ENCODE data around the gene KIAA0232.

- no peak for TF ChIP-seq SUZ12 (IDR thresholded peaks at IDR 0.05)
- no peak for TF ChIP-seq FOXA1 (IDR thresholded peaks at IDR 0.05)
- TF ChIP-seq, protein P1, sequence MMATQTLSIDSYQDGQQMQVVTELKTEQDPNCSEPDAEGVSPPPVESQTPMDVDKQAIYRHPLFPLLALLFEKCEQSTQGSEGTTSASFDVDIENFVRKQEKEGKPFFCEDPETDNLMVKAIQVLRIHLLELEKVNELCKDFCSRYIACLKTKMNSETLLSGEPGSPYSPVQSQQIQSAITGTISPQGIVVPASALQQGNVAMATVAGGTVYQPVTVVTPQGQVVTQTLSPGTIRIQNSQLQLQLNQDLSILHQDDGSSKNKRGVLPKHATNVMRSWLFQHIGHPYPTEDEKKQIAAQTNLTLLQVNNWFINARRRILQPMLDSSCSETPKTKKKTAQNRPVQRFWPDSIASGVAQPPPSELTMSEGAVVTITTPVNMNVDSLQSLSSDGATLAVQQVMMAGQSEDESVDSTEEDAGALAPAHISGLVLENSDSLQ (IDR thresholded peaks at IDR 0.05), result no peak
- TF ChIP-seq SP1 (IDR thresholded peaks at IDR 0.05), result no peak
- TF ChIP-seq ELF4 (IDR thresholded peaks at IDR 0.05), result no peak
These were observed 141.0 kb downstream of the KIAA0232 start for GRCh38 chr4:6923507-6923906.

Data from HEK293T (cell line).